Loucy (cell line): ENCODE data around the gene CAPN11.

Experiments
- CTCF ChIP-seq: fragments of 200-600 bp; sonication (generic); conservative IDR thresholded peaks from 2 replicates; pipeline ENCODE4 v1.5.1; 2014; ENCODE audit warnings: mild to moderate bottlenecking, antibody characterized with exemption, low read length
- EZH2phosphoT487 ChIP-seq: fragments of 200-600 bp; IDR thresholded peaks from 2 replicates; pipeline ENCODE4 v1.6.1; 2018; ENCODE audit warnings: antibody characterized with exemption, mild to moderate bottlenecking, moderate library complexity, borderline replicate concordance

GRCh38 chr6:44138717-44139350 is 19.8 kb upstream of the CAPN11 start:
- no peak for TF ChIP-seq CTCF
- no peak for TF ChIP-seq EZH2phosphoT487
